ENCODE measurements around the gene GLIS2.

DNA sequence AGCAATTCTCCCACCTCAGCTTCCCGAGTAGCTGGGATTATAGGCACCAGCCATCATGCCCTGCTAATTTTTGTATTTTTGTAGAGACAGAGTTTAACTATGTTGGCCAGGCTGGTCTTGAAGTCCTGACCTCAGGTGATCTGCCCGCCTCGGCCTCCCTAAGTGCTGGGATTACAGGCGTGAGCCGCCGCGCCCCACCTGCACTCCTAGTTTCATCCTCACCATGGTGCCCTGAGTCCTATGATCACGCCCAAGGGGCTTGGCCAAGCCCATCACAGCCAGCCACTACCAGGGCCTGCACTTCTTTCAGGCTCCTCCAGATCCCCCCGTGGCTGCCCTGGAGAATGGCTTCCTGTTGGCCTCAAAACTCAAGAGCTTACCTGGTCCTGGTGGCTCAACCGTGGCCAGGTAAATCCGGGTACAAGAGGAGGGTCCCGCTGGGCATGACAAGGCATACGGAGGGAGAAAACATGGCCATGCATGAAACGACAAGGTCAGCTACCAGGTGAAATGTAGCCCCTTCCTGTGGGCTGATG, 22.6 kb upstream of the GLIS2 start:
- TF ChIP-seq, protein P1, sequence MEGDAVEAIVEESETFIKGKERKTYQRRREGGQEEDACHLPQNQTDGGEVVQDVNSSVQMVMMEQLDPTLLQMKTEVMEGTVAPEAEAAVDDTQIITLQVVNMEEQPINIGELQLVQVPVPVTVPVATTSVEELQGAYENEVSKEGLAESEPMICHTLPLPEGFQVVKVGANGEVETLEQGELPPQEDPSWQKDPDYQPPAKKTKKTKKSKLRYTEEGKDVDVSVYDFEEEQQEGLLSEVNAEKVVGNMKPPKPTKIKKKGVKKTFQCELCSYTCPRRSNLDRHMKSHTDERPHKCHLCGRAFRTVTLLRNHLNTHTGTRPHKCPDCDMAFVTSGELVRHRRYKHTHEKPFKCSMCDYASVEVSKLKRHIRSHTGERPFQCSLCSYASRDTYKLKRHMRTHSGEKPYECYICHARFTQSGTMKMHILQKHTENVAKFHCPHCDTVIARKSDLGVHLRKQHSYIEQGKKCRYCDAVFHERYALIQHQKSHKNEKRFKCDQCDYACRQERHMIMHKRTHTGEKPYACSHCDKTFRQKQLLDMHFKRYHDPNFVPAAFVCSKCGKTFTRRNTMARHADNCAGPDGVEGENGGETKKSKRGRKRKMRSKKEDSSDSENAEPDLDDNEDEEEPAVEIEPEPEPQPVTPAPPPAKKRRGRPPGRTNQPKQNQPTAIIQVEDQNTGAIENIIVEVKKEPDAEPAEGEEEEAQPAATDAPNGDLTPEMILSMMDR (conservative IDR thresholded peaks at IDR 0.05; ENCODE audit: low read depth, low read length) = no peak
- TF ChIP-seq POLR2A (IDR thresholded peaks at IDR 0.05; ENCODE audit: low read depth, low read length) (no peak), RCOR1 (IDR thresholded peaks at IDR 0.05; ENCODE audit: insufficient replicate concordance, low read length) (no peak), MXI1 (IDR thresholded peaks at IDR 0.05; ENCODE audit: borderline replicate concordance, low read depth, low read length) (no peak), RFX5 (IDR thresholded peaks at IDR 0.05; ENCODE audit: low read depth, low read length) (no peak), SMC3 (IDR thresholded peaks at IDR 0.05; ENCODE audit: low read depth, low read length) (no peak), RAD21 (IDR thresholded peaks at IDR 0.05; ENCODE audit: low read length) (no peak), CEBPB (IDR thresholded peaks at IDR 0.05; ENCODE audit: low read depth, low read length) (no peak), MAFK (IDR thresholded peaks at IDR 0.05; ENCODE audit: low read depth, low read length) (no peak), BHLHE40 (IDR thresholded peaks at IDR 0.05; ENCODE audit: low read depth, low read length) (no peak), FOS (IDR thresholded peaks at IDR 0.05; ENCODE audit: low read depth, low read length) (no peak), NFE2L2 (IDR thresholded peaks at IDR 0.05; ENCODE audit: low read depth, low read length) (no peak)
- TF ChIP-seq, protein P2, sequence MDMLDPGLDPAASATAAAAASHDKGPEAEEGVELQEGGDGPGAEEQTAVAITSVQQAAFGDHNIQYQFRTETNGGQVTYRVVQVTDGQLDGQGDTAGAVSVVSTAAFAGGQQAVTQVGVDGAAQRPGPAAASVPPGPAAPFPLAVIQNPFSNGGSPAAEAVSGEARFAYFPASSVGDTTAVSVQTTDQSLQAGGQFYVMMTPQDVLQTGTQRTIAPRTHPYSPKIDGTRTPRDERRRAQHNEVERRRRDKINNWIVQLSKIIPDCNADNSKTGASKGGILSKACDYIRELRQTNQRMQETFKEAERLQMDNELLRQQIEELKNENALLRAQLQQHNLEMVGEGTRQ (IDR thresholded peaks at IDR 0.05; ENCODE audit: low read depth, low read length) = no peak

All from IMR-90 (cell line).